CD4-positive, CD25-positive, alpha-beta regulatory T cell (primary cell): ENCODE results near the gene SPRR2D. TPM values are rescaled to one million over a fixed set of nuclear protein-coding genes. Genes with fewer than 3 reads are reported as not detected.
A peak's percentile ranks its signal among the peaks of the same experiment; 100 is the strongest.
"Not testable (repeated sequence)": the region's sequence is repeated elsewhere in the genome, so short reads cannot be mapped to it uniquely, and the experiment has no call there.

Experiments used
- ATAC-seq, 2 donors: fragments of 150-1000 bp; cut with Tn5 transposase; one replicate each; pipeline ENCODE4 v1.10.0; 2021; ENCODE audit warnings: low read depth in 2 of 2, moderate number of reproducible peaks in 2 of 2, moderate library complexity in 1 of 2
- DNase-seq, 3 donors: peaks; one replicate each; pipeline versions ENCODE4 v3.0.0 to v3.0.0-alpha.2; 2012 to 2022; ENCODE audit warnings: mixed read lengths in 1 of 3
- H3K27ac ChIP-seq: one replicate; pipeline ENCODE4 v1.7.0; 2013; ENCODE audit warnings: mild to moderate bottlenecking, low read length; ENCODE audit not compliant: insufficient read depth, poor library complexity, severe bottlenecking
- H3K27me3 ChIP-seq: one replicate; pipeline ENCODE4 v1.7.0; 2013; ENCODE audit warnings: low read length; ENCODE audit not compliant: control insufficient read depth, insufficient read depth
- H3K36me3 ChIP-seq: one replicate; pipeline ENCODE4 v1.7.0; 2013; ENCODE audit warnings: mild to moderate bottlenecking, low read length, moderate library complexity; ENCODE audit not compliant: control insufficient read depth, insufficient read depth
- H3K4me1 ChIP-seq: 2 replicates; pipeline ENCODE4 v1.7.0; 2013; ENCODE audit warnings: mild to moderate bottlenecking, low read length; ENCODE audit not compliant: insufficient read depth, control insufficient read depth, poor library complexity, severe bottlenecking
- H3K4me3 ChIP-seq: one replicate; pipeline ENCODE4 v1.7.0; 2013; ENCODE audit warnings: low read depth, mild to moderate bottlenecking, low read length, moderate library complexity
- H3K9me3 ChIP-seq, 2 experiments: 1 replicate in 1 of 2; 2 replicates in 1 of 2; pipeline ENCODE4 v1.7.0; 2013; ENCODE audit warnings: low read length in 2 of 2, mild to moderate bottlenecking in 1 of 2, moderate library complexity in 1 of 2; ENCODE audit not compliant: control insufficient read depth in 2 of 2
- H3K27ac Mint-ChIP-seq, 3 donors: one replicate each; pipeline ENCODE4 v1.8.0; 2020 to 2022; ENCODE audit warnings: mild to moderate bottlenecking in 3 of 3, mixed read lengths in 3 of 3, moderate library complexity in 2 of 3
- H3K27me3 Mint-ChIP-seq: one replicate; pipeline ENCODE4 v1.8.0; 2022; ENCODE audit warnings: mild to moderate bottlenecking, mixed read lengths
- H3K36me3 Mint-ChIP-seq: one replicate; pipeline ENCODE4 v1.8.0; 2020; ENCODE audit warnings: mixed read lengths
- H3K4me1 Mint-ChIP-seq, 4 donors: one replicate each; pipeline ENCODE4 v1.8.0; 2020 to 2022; ENCODE audit warnings: mixed read lengths in 4 of 4, mild to moderate bottlenecking in 1 of 4
- H3K4me3 Mint-ChIP-seq, 4 donors: one replicate each; pipeline ENCODE4 v1.8.0; 2020 to 2022; ENCODE audit warnings: mild to moderate bottlenecking in 4 of 4, mixed read lengths in 4 of 4, moderate library complexity in 3 of 4
- H3K9me3 Mint-ChIP-seq, 7 donors: one replicate each; pipeline ENCODE4 v1.8.0; 2020 to 2022; ENCODE audit warnings: mixed read lengths in 7 of 7, mild to moderate bottlenecking in 3 of 7, moderate library complexity in 2 of 7
- polyA plus RNA-seq, 4 donors: library from polyadenylated mRNA; unstranded; fragments of 300-500 nt; fragmentation: Illumina TruSeq; gene quantifications; one replicate each; pipeline ENCODE4 v1.2.3, GENCODE V29; 2021
- total RNA-seq: library from RNA; stranded (reverse); gene quantifications from one replicate; pipeline ENCODE4 v1.2.3, GENCODE V29; 2022

SPRR2D gene
- total and polyA plus RNA-seq, 5 donors from 2014 or later = not detected

DNA sequence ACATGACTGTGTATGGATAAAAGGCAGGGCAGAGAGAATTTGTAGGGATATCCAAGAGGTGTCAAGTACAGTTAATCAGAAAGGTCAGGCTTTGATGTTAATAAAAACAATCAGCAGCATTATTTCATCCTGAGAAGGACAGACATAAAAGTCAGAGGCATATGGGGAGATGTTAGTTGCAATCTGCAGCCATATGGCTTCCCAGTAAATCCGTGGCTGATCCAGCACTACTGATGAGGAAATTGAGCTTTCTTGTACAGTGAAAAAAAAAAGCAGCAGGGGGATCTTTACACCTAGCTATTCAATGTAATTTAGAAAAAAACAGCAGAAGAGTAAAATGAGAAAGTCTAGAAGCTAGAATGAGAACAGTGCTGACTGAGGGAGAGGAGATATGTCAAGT lies 12.2 kb downstream of the SPRR2D start:
- no peaks in the 10 kb centered on the region for H3K36me3 Mint-ChIP-seq
- Histone ChIP-seq H3K36me3 (no peaks in the 10 kb centered on the region), H3K4me3 (no peak overlapping the region), H3K27me3 (peaks cover 1% of the 10 kb centered on the region), H3K4me1 (no peaks in the 10 kb centered on the region), H3K9me3 (no peaks in the 10 kb centered on the region), H3K27ac (no peak overlapping the region)
- peaks cover 14% of the 10 kb centered on the region for H3K27me3 Mint-ChIP-seq
- peaks cover 0 to 5% (median 2%) of the 10 kb centered on the region in 7 donors for H3K9me3 Mint-ChIP-seq
- no peak overlapping the region for H3K27ac Mint-ChIP-seq
- DNase-seq (no peak), ATAC-seq (no peak)
- no peaks in the 10 kb centered on the region for H3K4me1 Mint-ChIP-seq
- H3K4me3 Mint-ChIP-seq = no peak overlapping the region

DNA sequence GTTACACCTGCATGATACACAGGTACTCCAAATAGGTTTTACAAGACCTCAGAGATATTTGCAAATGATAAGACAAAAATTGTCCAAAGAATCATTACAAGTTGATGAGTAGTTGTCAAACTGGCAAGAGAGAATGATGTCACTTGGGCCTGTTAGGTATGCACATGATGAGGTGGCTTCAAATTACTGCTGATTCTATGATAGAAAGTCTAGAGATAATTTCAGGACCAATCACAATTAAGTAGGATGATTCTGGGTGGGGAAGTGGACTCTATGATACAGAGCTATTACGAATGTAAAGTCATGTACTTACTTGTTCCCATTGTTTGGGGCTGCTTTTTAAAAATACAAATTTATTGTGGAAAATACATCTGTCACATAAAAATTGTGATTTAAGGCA lies 15.1 kb downstream of the SPRR2D start:
- DNase-seq (no peak), ATAC-seq (no peak)
- Mint-ChIP-seq H3K4me1 (no peaks in the 10 kb centered on the region), H3K27ac (no peak overlapping the region), H3K9me3 (peaks cover 0 to 6% (median 3%) of the 10 kb centered on the region in 7 donors), H3K36me3 (no peaks in the 10 kb centered on the region), H3K4me3 (no peak overlapping the region), H3K27me3 (peaks cover 20% of the 10 kb centered on the region)
- H3K36me3 ChIP-seq = no peaks in the 10 kb centered on the region
- H3K9me3 ChIP-seq = no peaks in the 10 kb centered on the region
- H3K4me1 ChIP-seq = no peaks in the 10 kb centered on the region
- peaks cover 1% of the 10 kb centered on the region for H3K27me3 ChIP-seq
- no peak overlapping the region for H3K4me3 ChIP-seq
- H3K27ac ChIP-seq = no peak overlapping the region

- ATAC-seq (no peak), DNase-seq (no peak)
- no peaks in the 10 kb centered on the region for H3K4me1 ChIP-seq
- Mint-ChIP-seq H3K36me3 (no peaks in the 10 kb centered on the region), H3K9me3 (peaks cover 0 to 6% (median 3%) of the 10 kb centered on the region in 7 donors), H3K27me3 (peaks cover 20% of the 10 kb centered on the region), H3K4me3 (no peak overlapping the region), H3K27ac (no peak overlapping the region), H3K4me1 (no peaks in the 10 kb centered on the region)
- no peaks in the 10 kb centered on the region for H3K9me3 ChIP-seq
- H3K36me3 ChIP-seq = no peaks in the 10 kb centered on the region
- no peak overlapping the region for H3K27ac ChIP-seq
- H3K27me3 ChIP-seq = peaks cover 1% of the 10 kb centered on the region
- H3K4me3 ChIP-seq = no peak overlapping the region
Observed at GRCh38 chr1:153024413-153024812, 16.5 kb downstream of the SPRR2D start.

GRCh38 chr1:153023109-153023508 lies 17.8 kb downstream of the SPRR2D start:
- Histone ChIP-seq H3K27me3 (peaks cover 1% of the 10 kb centered on the region), H3K4me3 (no peak overlapping the region), H3K27ac (no peak overlapping the region), H3K36me3 (no peaks in the 10 kb centered on the region), H3K9me3 (no peaks in the 10 kb centered on the region), H3K4me1 (no peaks in the 10 kb centered on the region)
- Mint-ChIP-seq H3K4me1 (no peaks in the 10 kb centered on the region), H3K36me3 (no peaks in the 10 kb centered on the region), H3K9me3 (peaks cover 0 to 6% (median 0%) of the 10 kb centered on the region in 7 donors), H3K4me3 (no peak overlapping the region), H3K27me3 (peaks cover 17% of the 10 kb centered on the region), H3K27ac (no peak overlapping the region)
- no peak for DNase-seq
- ATAC-seq = no peak

DNA sequence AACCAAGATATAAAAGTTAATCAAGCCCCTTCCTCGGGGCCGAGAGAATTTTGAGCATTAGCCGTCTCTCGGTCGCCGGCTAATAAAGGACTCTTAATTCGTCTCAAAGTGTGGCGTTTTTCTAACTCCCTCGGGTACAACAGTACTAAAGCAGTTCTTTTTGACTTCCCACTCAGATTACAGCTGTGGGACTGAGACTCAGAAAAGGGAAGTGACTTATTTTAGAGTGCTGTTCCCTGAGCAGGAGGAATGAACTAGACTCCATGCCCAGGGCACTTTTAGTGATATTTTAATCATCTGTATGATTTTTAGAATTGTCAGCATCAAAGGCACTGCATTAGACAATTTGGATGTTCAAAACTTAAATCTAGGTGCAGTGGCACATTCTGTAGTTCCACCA lies 18.6 kb downstream of the SPRR2D start:
- H3K27ac ChIP-seq, H3K9me3 ChIP-seq, H3K27ac Mint-ChIP-seq, H3K4me3 ChIP-seq, DNase-seq, H3K4me3 Mint-ChIP-seq, ATAC-seq, H3K27me3 ChIP-seq, H3K36me3 Mint-ChIP-seq, H3K36me3 ChIP-seq, H3K4me1 Mint-ChIP-seq, H3K4me1 ChIP-seq, H3K9me3 Mint-ChIP-seq: not testable (repeated sequence)
- H3K27me3 Mint-ChIP-seq = peaks cover 15% of the 10 kb centered on the region

DNA sequence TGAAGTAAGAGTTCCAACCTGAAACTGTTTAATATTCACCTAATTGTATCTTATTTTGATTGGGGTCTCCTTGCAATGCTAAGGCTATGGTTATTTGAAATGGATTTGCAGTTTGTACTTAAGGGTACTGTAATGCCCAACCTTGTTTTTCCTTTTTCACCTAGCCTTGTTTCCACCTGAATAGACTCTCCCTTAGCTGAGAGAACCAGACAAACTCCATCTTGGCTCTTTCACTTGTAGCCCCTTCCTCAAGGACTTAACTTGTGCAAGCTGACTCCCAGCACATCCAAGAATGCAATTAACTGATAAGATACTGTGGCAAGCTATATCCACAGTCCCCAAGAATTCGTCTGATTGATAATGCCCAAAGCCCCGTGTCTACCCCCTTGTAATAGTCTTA lies 19.1 kb downstream of the SPRR2D start:
- not testable (repeated sequence) for H3K9me3 Mint-ChIP-seq, H3K4me3 Mint-ChIP-seq, H3K27ac Mint-ChIP-seq, DNase-seq, H3K36me3 Mint-ChIP-seq, H3K4me3 ChIP-seq, H3K9me3 ChIP-seq, H3K4me1 Mint-ChIP-seq, H3K27me3 ChIP-seq, H3K36me3 ChIP-seq, ATAC-seq, H3K4me1 ChIP-seq, H3K27ac ChIP-seq
- H3K27me3 Mint-ChIP-seq = peaks cover 15% of the 10 kb centered on the region

DNA sequence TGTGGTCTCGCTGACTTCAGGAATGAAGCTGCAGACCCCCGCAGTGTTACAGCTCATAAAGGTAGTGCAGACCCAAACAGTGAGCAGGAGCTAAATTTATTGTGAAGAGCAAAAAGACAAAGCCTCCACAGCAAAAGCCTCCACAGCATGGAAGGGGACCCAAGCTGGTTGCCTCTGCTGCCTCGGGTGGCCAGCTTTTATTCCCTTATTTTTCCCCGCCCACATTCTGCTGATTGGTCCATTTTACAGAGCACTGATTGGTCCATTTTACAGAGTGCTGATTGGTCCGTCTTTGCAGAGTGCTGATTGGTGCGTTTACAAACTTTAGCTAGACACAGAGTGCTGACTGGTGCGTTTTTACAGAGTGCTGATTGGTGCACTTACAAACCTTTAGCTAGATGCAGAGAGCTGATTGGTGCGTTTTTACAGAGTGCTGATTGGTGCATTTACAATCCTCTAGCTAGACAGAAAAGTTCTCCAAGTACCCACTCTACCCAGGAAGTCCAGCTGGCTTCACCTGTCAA lies 29.6 kb downstream of the SPRR2D start:
- H3K9me3 Mint-ChIP-seq, H3K4me1 Mint-ChIP-seq: not testable (repeated sequence)

GRCh38 chr1:153001382-153001781 lies 39.5 kb downstream of the SPRR2D start, which contains the start of gene SPRR3:
SPRR3 (plus strand) TSS chr1:153001749; CDS start chr1:153003021, 1,272 bp downstream.
- peak within 1 kb of the TSS in 1 of 4 donors; percentile 35 for H3K4me3 Mint-ChIP-seq
- no peaks in the 10 kb centered on the region for H3K36me3 ChIP-seq
- peaks cover 20% of the 10 kb centered on the region for H3K27me3 Mint-ChIP-seq

More for the DNA sequence above, 29.6 kb downstream of the SPRR2D start:
- H3K27ac ChIP-seq, H3K27ac Mint-ChIP-seq, H3K4me3 ChIP-seq, ATAC-seq, H3K36me3 Mint-ChIP-seq, H3K9me3 ChIP-seq, H3K36me3 ChIP-seq, H3K4me3 Mint-ChIP-seq, H3K4me1 ChIP-seq, DNase-seq, H3K27me3 ChIP-seq: not testable (repeated sequence)
- peaks cover 20% of the 10 kb centered on the region for H3K27me3 Mint-ChIP-seq

More at GRCh38 chr1:153001382-153001781, 39.5 kb downstream of the SPRR2D start, which contains the start of gene SPRR3:
- Histone ChIP-seq H3K4me3 (no peak within 1 kb of the TSS), H3K4me1 (no peaks in the 10 kb centered on the region), H3K9me3 (no peaks in the 10 kb centered on the region), H3K27ac (no peak within 1 kb of the TSS), H3K27me3 (no peaks in the 10 kb centered on the region)
- DNase-seq = no peak
- Mint-ChIP-seq H3K36me3 (no peaks in the 10 kb centered on the region), H3K27ac (peak within 1 kb of the TSS in 1 of 3 donors; percentile 7), H3K9me3 (peaks cover 0 to 4% (median 0%) of the 10 kb centered on the region in 7 donors), H3K4me1 (no peaks in the 10 kb centered on the region)
- no peak for ATAC-seq
